IMR-90 (cell line): ENCODE data around the gene CNTLN.

Experiments used
- CHD1 ChIP-seq: IDR thresholded peaks from 2 replicates; pipeline ENCODE4 v1.6.1; 2012; ENCODE audit warnings: low read depth, low read length, improper control_type of control experiment
- CTCF ChIP-seq: conservative IDR thresholded peaks from 2 replicates; pipeline ENCODE4 v1.5.1; 2012; ENCODE audit warnings: mild to moderate bottlenecking, low read depth, low read length, improper control_type of control experiment
- MAZ ChIP-seq: IDR thresholded peaks from 2 replicates; pipeline ENCODE4 v1.6.1; 2012; ENCODE audit warnings: low read depth, mild to moderate bottlenecking, low read length, improper control_type of control experiment, moderate library complexity, borderline replicate concordance
- MXI1 ChIP-seq: IDR thresholded peaks from 2 replicates; pipeline ENCODE4 v1.6.1; 2012; ENCODE audit warnings: low read depth, mild to moderate bottlenecking, low read length, moderate library complexity, borderline replicate concordance
- POLR2A ChIP-seq: IDR thresholded peaks from 2 replicates; pipeline ENCODE4 v1.6.1; 2012; ENCODE audit warnings: mild to moderate bottlenecking, low read depth, low read length
- RAD21 ChIP-seq: IDR thresholded peaks from 2 replicates; pipeline ENCODE4 v1.6.1; 2012; ENCODE audit warnings: low read length, improper control_type of control experiment
- RFX5 ChIP-seq: IDR thresholded peaks from 2 replicates; pipeline ENCODE4 v1.8.0; 2012; ENCODE audit warnings: low read depth, mild to moderate bottlenecking, low read length, moderate library complexity
- SMC3 ChIP-seq: fragments of 150-350 bp; IDR thresholded peaks from 2 replicates; pipeline ENCODE4 v1.6.1; 2016; ENCODE audit warnings: low read depth, mild to moderate bottlenecking, antibody characterized with exemption, low read length, moderate library complexity

GRCh38 chr9:17293685-17294084, 158.8 kb downstream of the CNTLN start:
- TF ChIP-seq CTCF (no peak), POLR2A (no peak), RFX5 (no peak), RAD21 (no peak), SMC3 (no peak), MXI1 (no peak), MAZ (no peak), CHD1 (no peak)
